Subcutaneous abdominal adipose tissue (tissue), 5 donors: ENCODE measurements around the gene LTBP1.

ENCODE experiments used
- H3K27ac ChIP-seq: one replicate; pipeline ENCODE4 v1.7.0; 2013; ENCODE audit warnings: low read depth, mild to moderate bottlenecking, inconsistent platforms, low read length, moderate library complexity
- H3K27me3 ChIP-seq, 5 donors: one replicate each; pipeline ENCODE4 v1.7.0; 2013; ENCODE audit warnings: low read length in 5 of 5, inconsistent platforms in 1 of 5; ENCODE audit not compliant: control insufficient read depth in 5 of 5, insufficient read depth in 4 of 5
- H3K36me3 ChIP-seq, 5 donors: one replicate each; pipeline ENCODE4 v1.7.0; 2013; ENCODE audit warnings: low read length in 5 of 5; ENCODE audit not compliant: control insufficient read depth in 5 of 5, insufficient read depth in 5 of 5
- H3K4me1 ChIP-seq, 5 donors: one replicate each; pipeline ENCODE4 v1.7.0; 2013; ENCODE audit warnings: low read length in 5 of 5, mild to moderate bottlenecking in 3 of 5, moderate library complexity in 1 of 5; ENCODE audit not compliant: control insufficient read depth in 5 of 5, insufficient read depth in 5 of 5
- H3K4me3 ChIP-seq, 5 donors: one replicate each; pipeline ENCODE4 v1.7.0; 2013; ENCODE audit warnings: low read length in 5 of 5, low read depth in 1 of 5
- H3K9ac ChIP-seq, 5 donors: one replicate each; pipeline ENCODE4 v1.7.0; 2013; ENCODE audit warnings: low read length in 5 of 5, mild to moderate bottlenecking in 4 of 5, moderate library complexity in 3 of 5
- H3K9me3 ChIP-seq, 5 donors: one replicate each; pipeline ENCODE4 v1.7.0; 2013; ENCODE audit warnings: low read length in 5 of 5; ENCODE audit not compliant: control insufficient read depth in 5 of 5
- donor health status: healthy.
- donor health status: healthy.
- donor health status: healthy.
- donor health status: healthy.
- donor health status: healthy.

Gene LTBP1

DNA sequence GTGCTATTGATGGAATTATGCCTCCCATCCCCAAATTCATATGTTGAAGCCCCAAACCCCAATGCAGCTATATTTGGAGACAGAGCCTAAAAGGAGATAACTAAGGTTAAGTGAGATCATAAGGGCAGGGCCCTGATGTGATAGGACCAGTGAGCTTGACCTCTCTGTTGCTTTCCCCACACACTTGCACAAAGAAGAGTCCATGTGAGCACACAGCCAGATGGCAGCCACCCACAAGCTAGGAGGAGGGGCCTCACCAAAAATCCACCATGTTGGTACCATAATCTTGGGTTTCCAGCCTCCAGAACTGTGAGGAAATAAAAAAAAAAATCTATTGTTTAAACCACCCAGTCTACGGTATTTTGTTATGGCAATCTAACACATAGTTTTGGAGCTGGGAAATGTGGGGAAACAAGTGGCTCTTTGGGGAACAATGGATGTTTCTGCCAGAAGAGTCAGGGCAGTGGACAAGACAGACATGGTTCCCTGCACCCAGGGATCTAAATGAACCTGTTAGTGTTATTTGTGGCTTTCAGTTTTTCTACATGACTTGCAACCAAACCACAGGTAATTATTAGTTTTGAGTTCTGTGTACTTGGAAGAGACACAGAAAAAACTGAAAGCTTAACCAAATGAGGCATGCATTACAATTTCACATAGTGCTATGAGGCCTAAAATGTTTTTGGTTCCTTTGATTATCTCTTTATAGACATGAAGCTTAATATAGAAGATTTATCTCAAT, 259.1 kb downstream of the LTBP1 start:
- Histone ChIP-seq H3K9me3 (no peaks in the 10 kb centered on the region), H3K27me3 (no peaks in the 10 kb centered on the region), H3K9ac (no peak overlapping the region), H3K4me1 (no peaks in the 10 kb centered on the region), H3K27ac (no peak overlapping the region), H3K36me3 (no peaks in the 10 kb centered on the region), H3K4me3 (no peak overlapping the region)

DNA sequence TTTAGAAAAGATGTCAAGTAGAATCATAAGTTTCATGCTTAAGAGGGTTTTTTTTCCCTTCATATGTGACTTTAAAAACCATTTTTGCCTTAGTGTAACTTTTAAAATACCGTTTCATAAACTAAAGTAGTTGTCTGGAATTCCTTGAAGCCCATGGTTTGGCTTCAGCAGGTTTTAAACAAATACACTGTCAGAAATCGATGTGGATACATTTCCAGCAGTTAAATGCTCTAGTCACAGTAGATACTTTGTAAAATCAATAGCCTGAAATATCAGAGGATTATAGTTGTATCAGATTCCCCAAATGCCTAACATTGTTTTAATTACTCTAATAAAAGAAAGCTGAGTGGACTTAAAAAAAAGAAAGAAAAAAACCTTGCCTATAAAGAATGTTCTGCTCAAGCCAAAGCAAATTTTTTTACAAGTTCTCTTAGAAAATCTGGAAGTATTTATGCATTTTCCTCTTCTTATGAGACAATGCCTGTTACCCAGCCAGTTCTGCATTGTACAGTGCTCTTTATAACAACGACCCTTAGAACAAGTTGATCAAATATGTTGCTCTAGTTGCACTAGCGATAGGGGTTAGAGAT, 260.5 kb downstream of the LTBP1 start:
- no peak overlapping the region for H3K27ac ChIP-seq

DNA sequence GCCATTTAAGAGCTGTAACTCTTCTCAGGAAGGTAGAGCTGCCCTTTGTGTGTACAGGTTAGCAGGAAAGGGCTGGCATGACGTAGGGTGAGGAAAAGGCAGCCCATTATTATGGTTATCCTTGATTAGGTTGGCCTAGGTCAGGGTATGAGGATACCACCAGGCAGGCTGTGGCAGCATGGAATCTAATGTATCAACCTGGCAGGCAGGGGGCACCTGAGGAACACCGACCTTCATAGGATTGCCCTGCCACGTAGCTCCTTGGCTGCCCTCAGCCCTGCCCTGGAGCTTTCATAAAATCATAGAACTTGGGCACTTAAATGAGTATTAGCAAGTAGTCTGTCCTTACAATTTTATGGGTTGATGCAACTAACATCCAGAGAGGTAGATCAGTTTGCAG, 261.6 kb downstream of the LTBP1 start:
- H3K4me3 ChIP-seq: no peak overlapping the region
- no peaks in the 10 kb centered on the region for H3K4me1 ChIP-seq
- no peak overlapping the region for H3K27ac ChIP-seq
- no peaks in the 10 kb centered on the region for H3K27me3 ChIP-seq
- H3K36me3 ChIP-seq: no peaks in the 10 kb centered on the region
- H3K9me3 ChIP-seq: no peaks in the 10 kb centered on the region
- no peak overlapping the region for H3K9ac ChIP-seq

More for the DNA sequence above, 260.5 kb downstream of the LTBP1 start:
- H3K9me3 ChIP-seq: no peaks in the 10 kb centered on the region
- no peaks in the 10 kb centered on the region for H3K4me1 ChIP-seq
- H3K27me3 ChIP-seq: no peaks in the 10 kb centered on the region
- no peak overlapping the region for H3K9ac ChIP-seq
- no peaks in the 10 kb centered on the region for H3K36me3 ChIP-seq
- no peak overlapping the region for H3K4me3 ChIP-seq

DNA sequence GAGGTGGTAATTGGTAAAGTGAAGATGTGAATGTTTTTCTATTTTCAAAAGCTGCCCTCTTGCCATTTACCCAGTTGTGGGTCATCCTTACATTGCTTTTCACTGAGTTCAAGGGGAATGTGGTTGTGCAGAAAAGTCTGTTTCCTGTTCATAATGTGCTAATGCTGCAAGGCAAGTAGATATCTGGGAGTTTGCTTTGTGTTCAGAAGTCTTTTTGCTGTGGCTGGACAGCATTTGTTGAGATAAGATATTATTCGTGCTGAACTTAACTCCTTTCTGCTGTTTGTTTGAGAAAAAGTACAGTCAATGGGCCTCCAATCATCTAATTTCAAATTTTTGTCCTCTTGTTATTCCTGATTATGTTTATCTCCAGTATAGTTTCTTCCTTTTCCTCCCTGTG, 263.2 kb downstream of the LTBP1 start:
- H3K9ac ChIP-seq: no peak overlapping the region
- no peaks in the 10 kb centered on the region for H3K36me3 ChIP-seq
- H3K4me1 ChIP-seq: peaks cover 0 to 7% (median 0%) of the 10 kb centered on the region in 5 donors
- H3K27me3 ChIP-seq: no peaks in the 10 kb centered on the region
- H3K4me3 ChIP-seq: no peak overlapping the region
- no peak overlapping the region for H3K27ac ChIP-seq
- H3K9me3 ChIP-seq: no peaks in the 10 kb centered on the region

DNA sequence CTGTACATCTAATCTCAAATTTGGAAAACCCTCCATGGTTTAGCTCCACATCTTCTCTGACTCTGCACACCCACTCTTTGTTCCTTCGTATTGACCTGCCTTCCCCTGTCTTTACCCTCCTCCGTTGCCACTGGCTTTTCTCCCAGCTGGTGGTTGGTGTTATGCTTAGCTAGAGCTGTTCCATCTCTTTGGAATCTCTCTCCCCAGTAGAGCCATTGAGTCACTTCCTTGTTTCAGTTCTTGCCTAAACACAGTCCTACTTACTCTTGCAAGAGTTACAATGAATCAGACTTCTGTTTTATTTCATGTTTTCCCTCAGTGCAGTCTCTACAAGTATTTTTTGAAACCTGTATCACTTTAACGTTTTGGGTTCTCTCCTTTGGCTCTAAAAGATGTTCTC, 263.9 kb downstream of the LTBP1 start:
- Histone ChIP-seq H3K27me3 (no peaks in the 10 kb centered on the region), H3K4me1 (peaks cover 0 to 7% (median 0%) of the 10 kb centered on the region in 5 donors), H3K4me3 (no peak overlapping the region), H3K9ac (no peak overlapping the region), H3K9me3 (no peaks in the 10 kb centered on the region), H3K36me3 (no peaks in the 10 kb centered on the region), H3K27ac (no peak overlapping the region)

GRCh38 chr2:33212151-33212550, 265.4 kb downstream of the LTBP1 start:
- Histone ChIP-seq H3K27ac (no peak overlapping the region), H3K4me1 (peaks cover 0 to 7% (median 6%) of the 10 kb centered on the region in 5 donors), H3K4me3 (no peak overlapping the region), H3K9me3 (no peaks in the 10 kb centered on the region), H3K36me3 (no peaks in the 10 kb centered on the region), H3K9ac (no peak overlapping the region), H3K27me3 (no peaks in the 10 kb centered on the region)

- Histone ChIP-seq H3K9me3 (no peaks in the 10 kb centered on the region), H3K27me3 (no peaks in the 10 kb centered on the region), H3K27ac (no peak overlapping the region), H3K4me3 (no peak overlapping the region), H3K4me1 (peaks cover 0 to 8% (median 7%) of the 10 kb centered on the region in 5 donors), H3K9ac (no peak overlapping the region), H3K36me3 (no peaks in the 10 kb centered on the region)
Observed at GRCh38 chr2:33213244-33213643, 266.5 kb downstream of the LTBP1 start.

GRCh38 chr2:33213648-33214047, 266.9 kb downstream of the LTBP1 start:
- no peak overlapping the region for H3K27ac ChIP-seq

DNA sequence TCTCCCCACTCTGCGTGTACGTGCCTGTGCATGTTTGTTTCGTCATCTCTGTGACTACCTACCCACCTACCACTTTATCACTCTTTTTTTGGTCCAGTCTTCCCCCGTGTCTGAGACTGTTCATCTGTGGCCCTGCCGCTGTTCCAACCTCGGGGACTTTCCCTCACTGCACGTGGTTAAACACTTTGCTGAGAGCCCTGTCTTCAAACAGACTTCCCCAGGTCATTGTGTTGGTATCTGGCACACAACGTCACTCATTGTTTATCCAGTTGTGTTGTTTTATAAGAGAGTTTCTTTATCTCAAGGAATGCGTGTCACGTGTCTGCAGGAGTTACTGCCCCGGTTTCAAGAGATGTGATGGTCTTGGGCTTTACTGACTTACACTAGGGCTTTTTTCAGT, 267.7 kb downstream of the LTBP1 start:
- H3K4me1 ChIP-seq: peaks cover 0 to 8% (median 7%) of the 10 kb centered on the region in 5 donors
- no peaks in the 10 kb centered on the region for H3K9me3 ChIP-seq
- no peak overlapping the region for H3K4me3 ChIP-seq
- no peak overlapping the region for H3K9ac ChIP-seq
- H3K27ac ChIP-seq: no peak overlapping the region
- H3K27me3 ChIP-seq: no peaks in the 10 kb centered on the region
- no peaks in the 10 kb centered on the region for H3K36me3 ChIP-seq

More at GRCh38 chr2:33213648-33214047, 266.9 kb downstream of the LTBP1 start:
- Histone ChIP-seq H3K4me3 (no peak overlapping the region), H3K4me1 (peaks cover 0 to 8% (median 7%) of the 10 kb centered on the region in 5 donors), H3K36me3 (no peaks in the 10 kb centered on the region), H3K27me3 (no peaks in the 10 kb centered on the region), H3K9ac (no peak overlapping the region), H3K9me3 (no peaks in the 10 kb centered on the region)

DNA sequence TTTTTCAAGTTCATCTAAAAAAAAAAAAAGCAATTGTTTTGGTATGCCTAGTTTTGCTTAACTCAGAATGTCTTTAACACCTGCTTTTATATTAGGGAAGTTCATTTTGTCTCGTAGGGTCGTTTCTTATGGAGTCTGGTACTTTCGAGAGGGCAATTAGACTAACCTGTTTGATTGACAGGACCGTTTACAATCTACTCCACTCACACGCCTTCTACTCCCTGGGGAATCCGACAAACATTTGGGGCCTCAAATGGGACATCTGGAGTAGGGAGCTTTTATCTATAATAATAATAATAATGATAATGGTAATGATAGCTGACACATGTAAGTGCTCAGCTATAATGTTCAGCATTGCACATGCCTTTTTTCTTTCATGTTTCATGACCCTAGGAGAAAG, 268.1 kb downstream of the LTBP1 start:
- H3K27ac ChIP-seq: no peak overlapping the region

More for the DNA sequence above, 268.1 kb downstream of the LTBP1 start:
- Histone ChIP-seq H3K9ac (no peak overlapping the region), H3K4me3 (no peak overlapping the region), H3K9me3 (no peaks in the 10 kb centered on the region), H3K4me1 (peaks cover 0 to 8% (median 7%) of the 10 kb centered on the region in 5 donors), H3K27me3 (no peaks in the 10 kb centered on the region), H3K36me3 (no peaks in the 10 kb centered on the region)
